Posterior vena cava (tissue), 2 donors: Measurements from ENCODE around the gene PLEKHA5. TPM values are rescaled to one million over a fixed set of nuclear protein-coding genes. Genes with fewer than 3 reads are reported as not detected.
"Not testable (repeated sequence)": the region's sequence is repeated elsewhere in the genome, so short reads cannot be mapped to it uniquely, and the experiment has no call there.

Source experiments
- DNase-seq: peaks from one replicate; pipeline ENCODE4 v3.0.0-alpha.2; 2020; ENCODE audit warnings: low spot score
- intact Hi-C, 2 donors: fragments of 100-400 bp; cut with DNase I; formaldehyde crosslinking; loops; one replicate each; pipeline versions ENCODE4 v1.14.1 to v1.14.2; 2022 to 2023
- long read RNA-seq, 2 donors: library from polyadenylated mRNA; unstranded; transcript quantifications; one replicate each; pipeline ENCODE4 v2.0.0, GENCODE V29; 2020 to 2021
- total RNA-seq, 2 donors: library from RNA; stranded (reverse); fragmentation: NEBNext Ultra II Directional; extraction: Animal tissue kit (Norgen Biotek cat#: 25700); gene quantifications; one replicate each; pipeline ENCODE4 v1.2.1, GENCODE V29; 2021
- donor health status: DM: yes; HTN: yes; CAD: no.
- donor health status: DM: yes; HTN: yes; CAD: no.

PLEKHA5 gene, protein sequence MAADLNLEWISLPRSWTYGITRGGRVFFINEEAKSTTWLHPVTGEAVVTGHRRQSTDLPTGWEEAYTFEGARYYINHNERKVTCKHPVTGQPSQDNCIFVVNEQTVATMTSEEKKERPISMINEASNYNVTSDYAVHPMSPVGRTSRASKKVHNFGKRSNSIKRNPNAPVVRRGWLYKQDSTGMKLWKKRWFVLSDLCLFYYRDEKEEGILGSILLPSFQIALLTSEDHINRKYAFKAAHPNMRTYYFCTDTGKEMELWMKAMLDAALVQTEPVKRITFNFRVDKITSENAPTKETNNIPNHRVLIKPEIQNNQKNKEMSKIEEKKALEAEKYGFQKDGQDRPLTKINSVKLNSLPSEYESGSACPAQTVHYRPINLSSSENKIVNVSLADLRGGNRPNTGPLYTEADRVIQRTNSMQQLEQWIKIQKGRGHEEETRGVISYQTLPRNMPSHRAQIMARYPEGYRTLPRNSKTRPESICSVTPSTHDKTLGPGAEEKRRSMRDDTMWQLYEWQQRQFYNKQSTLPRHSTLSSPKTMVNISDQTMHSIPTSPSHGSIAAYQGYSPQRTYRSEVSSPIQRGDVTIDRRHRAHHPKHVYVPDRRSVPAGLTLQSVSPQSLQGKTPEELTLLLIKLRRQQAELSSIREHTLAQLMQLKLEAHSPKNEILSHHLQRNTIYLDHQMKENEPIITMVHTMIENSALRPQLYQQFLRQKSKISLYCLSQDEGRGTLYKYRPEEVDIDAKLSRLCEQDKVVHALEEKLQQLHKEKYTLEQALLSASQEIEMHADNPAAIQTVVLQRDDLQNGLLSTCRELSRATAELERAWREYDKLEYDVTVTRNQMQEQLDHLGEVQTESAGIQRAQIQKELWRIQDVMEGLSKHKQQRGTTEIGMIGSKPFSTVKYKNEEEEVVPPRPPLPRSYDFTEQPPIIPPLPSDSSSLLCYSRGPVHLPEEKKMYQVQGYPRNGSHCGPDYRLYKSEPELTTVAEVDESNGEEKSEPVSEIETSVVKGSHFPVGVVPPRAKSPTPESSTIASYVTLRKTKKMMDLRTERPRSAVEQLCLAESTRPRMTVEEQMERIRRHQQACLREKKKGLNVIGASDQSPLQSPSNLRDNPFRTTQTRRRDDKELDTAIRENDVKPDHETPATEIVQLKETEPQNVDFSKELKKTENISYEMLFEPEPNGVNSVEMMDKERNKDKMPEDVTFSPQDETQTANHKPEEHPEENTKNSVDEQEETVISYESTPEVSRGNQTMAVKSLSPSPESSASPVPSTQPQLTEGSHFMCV
- 10 to 100 TPM; 22.5 to 27.4 TPM for total RNA-seq
- long read RNA-seq, donor 1, full-length matches to known transcripts, result 1 of 14 reads
- long read RNA-seq, donor 1, partial matches to known transcripts, result 6 of 14 reads
- long read RNA-seq, donor 1, other reads (novel, unspliced or antisense), result 7 of 14 reads
- long read RNA-seq, donor 2, partial matches to known transcripts, result 8 of 10 reads
- long read RNA-seq, donor 2, other reads (novel, unspliced or antisense), result 0 of 10 reads

DNA sequence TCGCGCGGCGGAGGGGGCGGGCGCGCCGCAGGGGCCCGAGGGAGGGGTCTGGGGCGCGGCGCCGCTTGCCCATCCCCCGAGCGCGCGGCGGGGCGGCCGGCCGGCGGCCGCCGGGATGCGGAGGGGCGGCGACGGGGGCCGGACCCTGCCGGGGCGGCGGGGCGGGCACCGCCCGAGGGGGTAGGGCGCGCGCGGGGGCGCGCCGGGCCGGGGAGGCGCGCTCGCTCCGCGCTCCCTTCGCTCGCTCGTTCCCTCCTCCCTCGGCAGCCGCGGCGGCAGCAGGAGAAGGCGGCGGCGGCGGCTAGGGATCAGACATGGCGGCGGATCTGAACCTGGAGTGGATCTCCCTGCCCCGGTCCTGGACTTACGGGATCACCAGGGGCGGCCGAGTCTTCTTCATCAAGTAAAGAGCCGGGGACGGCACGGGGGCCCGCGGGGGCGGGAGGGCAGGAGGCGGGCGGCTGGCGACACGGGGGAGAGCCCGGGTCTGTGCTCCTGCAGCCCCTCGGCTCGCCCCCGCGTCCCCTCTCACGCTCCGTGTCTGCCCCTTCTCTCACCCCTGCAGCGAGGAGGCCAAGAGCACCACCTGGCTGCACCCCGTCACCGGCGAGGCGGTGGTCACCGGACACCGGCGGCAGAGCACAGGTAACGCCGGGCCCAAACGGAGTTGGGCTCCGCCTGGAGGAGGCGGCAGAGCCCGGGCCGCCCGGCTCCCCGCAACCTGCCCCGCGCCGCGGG is at the start of gene PLEKHA5:
PLEKHA5 (plus strand) TSS at position 248 of the 738 bp plus-strand sequence; CDS start at position 315, 67 bp downstream.
- peak; percentile 88 for DNase-seq
- intact Hi-C loops, result loop anchor here in 1 of 2 donors (10.0 kb wide), 1 partner anchor 1525 kb away; no protein-coding TSS in a partner anchor

DNA sequence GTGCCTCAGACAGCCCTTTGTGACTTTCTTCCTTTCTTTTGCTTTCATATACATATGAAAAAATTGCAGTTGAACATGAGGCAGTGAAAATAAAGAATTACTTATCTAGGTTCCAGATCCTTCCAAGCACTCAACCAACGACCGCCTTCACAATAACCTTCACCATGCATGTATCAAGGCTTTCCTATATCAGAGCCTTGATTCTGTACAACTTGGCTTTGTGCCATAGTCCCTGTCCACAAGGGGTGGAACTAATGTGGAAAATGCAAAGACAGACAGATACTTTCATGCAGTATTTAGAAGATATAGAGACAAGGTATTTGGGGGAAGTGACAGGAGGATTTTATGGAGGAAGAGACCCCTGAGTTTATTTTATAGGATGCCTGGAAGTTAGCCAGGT is 48.6 kb upstream of the PLEKHA5 start:
- DNase-seq, result no peak
- intact Hi-C loops, result no loop called here

DNA sequence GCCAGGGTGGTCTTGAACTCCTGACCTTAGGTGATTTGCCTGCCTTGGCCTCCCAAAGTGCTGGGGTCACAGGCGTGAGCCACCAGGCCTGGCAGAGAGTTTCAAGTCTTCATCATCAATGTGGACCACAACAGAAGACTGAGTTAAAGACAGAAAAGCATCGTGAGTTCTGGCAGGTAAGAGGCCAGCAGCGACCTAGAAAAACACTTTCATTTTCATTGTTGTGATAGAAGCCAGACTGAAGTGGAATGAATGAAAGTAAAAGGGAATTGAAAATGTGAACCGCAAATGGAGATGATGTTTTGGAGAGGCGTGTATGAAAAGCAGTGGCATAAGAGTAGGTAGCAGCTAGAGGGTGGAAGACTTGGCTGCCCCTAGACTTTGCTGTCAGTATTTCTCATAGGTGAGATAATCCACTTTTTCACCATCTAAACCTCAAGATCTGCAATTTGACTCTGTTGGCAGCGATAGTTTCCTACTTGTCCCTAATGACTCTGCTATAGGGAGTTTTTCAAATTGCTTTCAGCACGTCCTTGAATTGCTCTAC is 47.1 kb upstream of the PLEKHA5 start:
- intact Hi-C loops, result no loop called here

DNA sequence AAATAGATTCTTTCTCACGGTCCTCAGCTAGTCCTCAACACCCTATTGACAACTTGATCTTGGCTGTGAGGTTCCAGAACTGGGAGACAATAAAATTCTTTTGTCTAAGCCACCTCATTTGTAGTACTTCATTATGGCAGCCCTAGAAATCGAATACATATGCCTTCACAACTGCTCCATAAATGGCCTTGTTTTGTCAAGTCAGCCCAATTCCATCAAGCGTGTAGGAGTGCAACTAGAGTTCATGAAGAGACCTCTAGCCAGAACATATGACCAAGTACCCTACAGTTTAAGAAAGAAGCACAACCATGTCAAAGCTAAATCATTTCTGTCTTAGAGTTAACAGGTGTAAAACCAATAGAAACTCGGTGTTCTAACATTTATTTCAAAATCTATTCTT is 45.0 kb upstream of the PLEKHA5 start:
- no peak for DNase-seq
- intact Hi-C loops, result no loop called here

More for the DNA sequence above, 47.1 kb upstream of the PLEKHA5 start:
- no peak for DNase-seq

DNA sequence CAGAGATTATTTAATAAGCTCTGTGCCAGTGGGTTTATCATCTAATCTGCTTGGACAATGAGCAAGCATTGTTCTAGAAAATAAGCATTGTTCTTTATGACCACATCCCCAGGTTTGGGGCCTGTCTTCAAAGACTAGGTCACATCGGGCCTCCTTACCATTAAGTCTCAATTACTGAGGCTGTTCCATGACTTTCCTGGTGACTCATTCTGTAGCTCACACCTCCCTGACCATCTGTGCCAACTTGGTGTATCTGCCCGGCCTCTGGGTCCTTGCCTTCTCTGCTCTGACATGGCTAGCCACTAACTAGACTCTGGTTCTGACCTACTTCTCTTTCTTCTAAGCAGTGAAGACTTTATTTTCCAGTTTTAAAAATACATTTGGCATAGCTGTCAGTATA is 44.4 kb upstream of the PLEKHA5 start:
- no peak for DNase-seq
- intact Hi-C loops, result no loop called here

DNA sequence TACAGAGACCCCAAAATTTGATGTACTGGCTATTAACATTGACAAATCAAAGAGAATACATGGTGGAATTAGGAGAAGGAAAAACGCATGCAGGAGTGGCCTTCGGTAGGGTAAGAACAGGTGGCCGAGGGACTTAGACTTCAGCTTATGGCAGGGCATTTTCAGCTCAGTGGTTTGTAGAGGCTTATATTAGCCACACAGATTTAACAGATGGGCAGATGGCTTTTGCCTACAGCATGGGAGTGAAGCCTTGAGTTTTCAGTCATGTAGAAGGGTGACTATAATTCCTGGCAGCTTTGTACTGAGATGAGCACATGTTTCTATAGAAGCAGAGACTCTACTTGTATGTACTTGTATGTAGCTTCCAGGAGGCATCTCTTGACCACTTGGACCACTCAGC is 40.9 kb upstream of the PLEKHA5 start:
- intact Hi-C loops, result no loop called here
- DNase-seq, result no peak

DNA sequence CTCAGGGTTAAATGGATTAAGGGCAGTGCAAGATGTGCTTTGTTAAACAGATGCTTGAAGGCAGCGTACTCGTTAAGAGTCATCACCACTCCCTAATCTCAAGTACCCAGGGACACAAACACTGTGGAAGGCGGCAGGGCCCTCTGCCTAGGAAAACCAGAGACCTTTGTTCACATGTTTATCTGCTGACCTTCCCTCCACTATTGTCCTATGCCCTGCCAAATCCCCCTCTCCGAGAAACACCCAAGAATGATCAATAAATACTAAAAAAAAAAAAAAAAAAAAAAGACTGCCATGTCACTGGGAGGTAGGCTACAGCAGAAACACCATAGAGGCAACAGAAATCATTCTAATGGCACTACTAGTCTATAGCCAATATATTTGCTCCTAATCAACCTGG is 37.1 kb upstream of the PLEKHA5 start:
- DNase-seq, intact Hi-C loops: not testable (repeated sequence)

DNA sequence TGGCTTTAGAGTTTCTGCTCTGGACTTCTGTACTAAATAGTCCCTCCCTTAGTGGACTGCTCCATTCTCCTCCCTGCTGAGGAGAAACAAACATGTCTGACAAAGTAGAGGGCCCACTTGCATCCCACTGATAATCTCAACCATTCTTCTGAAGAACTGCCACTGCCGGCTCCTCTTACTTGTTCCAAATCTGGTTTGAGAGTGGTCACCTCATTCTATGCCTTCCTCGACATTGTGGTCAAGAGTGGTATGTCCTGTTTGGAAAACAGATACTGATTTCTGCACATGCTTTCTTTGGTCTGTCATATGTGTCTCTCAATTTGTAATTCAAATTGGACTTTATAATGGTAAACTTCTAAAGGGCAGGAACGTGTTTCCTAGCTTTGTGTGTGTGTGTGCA is 36.3 kb upstream of the PLEKHA5 start:
- DNase-seq, result no peak
- intact Hi-C loops, result no loop called here

DNA sequence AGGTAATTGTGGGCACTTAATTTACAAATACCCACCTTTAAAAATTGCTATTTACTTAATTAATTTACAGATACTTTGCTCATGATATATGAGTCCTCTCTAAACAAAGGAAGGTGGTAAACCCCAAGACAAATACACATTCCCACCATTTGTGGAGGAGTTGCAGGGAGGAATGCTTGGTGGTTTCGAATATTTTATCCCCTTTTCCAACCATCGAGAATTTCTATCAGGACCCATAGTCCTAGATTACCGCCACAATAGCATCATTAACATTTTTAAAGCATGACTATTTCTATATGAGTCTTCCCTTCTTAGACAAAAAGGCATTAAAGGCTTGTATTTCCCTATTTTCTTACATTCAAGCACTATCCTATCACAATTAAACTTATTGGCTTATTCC is 34.2 kb upstream of the PLEKHA5 start:
- no peak for DNase-seq
- intact Hi-C loops, result no loop called here

DNA sequence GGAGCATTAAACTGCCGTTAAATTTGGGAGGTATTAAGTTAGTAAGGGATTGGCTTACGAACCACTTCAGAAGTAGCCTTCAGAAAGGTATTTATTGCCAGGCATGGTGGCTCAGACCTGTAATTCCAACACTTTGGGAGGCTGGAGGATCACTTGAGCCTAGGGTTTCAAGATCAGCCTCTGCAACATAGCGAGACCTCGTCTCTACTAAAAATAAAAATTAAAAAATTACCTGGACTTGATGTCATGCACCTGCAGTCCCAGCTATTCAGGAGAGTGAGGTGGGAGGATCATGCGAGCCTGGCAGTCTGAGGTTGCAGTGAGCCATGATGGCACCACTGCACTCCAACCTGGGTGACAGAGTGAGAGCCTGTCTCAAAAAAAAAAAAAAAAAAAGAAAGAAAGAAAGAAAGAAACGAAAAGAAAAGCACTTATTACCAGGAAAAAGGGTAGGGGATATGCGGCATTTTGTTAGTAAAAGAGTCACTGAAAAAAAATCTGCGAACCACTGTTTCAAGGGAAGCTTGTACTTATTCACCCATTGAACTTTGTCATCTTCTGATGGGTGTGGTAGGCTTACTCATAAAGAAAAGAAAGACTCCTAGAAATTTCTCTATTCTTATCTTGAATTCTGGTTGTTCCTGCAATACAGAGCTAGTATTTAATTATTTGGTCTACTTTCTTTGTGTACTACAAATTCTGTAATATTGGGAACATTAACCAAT is 33.6 kb upstream of the PLEKHA5 start:
- intact Hi-C loops, result no loop called here
- DNase-seq, result no peak

DNA sequence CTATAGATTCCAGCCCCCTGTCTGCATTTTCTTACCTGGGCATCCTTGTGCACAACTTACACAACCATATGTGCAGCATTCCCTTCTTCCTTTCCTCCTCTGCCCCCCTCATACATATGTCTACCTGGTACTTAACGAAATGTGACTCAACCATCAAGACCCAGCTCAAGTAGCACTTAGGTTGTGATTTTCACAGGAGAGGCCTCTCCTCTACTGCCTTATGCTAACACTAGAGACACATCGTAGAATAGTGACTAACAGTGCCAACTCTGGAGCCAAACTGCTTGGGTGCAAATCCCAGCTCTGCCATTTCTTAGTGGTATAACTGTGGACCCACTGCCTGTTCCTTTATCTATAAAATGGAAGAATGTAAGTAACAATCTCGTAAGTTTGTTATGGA is 24.1 kb upstream of the PLEKHA5 start:
- intact Hi-C loops, result no loop called here
- DNase-seq, result no peak

DNA sequence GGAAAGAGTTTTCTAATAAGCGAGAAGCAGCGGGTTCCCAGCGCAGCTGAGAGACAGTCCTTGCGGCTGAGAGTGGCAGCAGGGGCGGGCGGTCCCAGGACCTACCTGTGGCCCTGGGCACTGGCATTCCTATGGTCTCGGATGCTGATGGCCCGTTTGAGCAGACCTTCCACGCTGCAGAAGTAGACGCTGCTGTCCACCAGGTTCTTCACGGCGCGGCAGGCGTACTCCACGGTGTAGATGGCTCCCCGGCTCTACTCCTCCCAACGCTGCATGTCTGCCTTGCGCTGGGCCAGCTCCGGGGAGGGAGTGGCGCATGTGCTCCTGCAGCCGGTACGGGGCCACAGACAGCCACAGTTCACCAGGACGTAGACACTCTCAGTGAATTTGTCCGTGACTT is 21.8 kb upstream of the PLEKHA5 start:
- no peak for DNase-seq
- intact Hi-C loops, result no loop called here

DNA sequence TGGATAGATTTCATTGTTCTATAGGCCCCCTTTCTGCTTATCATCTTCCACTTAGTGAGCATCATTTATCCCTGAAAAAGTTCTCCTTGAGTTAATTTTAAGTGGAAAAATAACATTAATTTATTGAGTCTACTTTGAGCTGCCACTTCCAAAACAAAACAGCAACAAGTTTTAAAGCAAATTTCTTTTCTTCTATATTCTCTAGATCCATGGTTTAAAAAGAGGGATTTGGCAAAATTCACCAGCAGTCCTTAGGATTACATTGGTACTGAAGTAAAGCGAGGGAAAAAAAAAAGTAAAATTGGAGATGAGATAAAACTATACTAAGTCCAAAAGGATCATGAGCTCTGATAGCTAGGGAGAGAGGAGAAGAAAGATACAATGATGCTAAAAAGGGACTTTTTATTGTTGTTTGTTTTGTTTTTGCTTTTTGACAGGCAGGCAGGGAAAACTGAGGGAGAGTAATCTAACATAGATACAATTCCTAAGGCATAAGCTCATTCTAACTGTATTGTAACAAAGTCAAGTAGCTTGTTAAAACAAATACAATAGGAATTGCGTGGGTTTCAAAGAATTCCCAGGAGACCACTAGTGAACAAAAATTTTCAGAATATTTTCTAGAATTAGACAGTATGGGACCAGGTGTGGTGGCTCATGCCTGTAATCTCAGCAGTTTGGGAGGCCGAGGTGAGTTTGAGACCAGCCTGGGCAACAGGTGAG is 19.2 kb upstream of the PLEKHA5 start:
- intact Hi-C loops, result no loop called here
- no peak for DNase-seq

DNA sequence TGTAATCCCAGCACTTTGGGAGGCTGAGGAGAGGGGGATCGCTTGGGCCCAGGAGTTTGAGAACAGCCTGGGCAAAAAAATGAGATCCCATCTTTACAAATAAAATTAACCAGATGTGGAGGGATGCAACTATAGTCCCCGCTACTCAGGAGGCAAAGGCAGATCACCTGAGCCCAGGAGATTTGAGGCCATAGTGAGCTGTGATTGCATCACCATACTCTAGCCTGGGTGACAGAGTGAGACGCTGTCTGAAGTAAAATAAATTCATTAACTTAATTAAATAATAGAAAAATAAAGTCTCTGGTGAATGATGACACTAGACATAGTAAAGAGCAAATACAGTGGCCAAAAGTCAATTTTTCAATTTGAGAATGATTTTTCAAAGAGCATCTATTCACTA is 16.1 kb upstream of the PLEKHA5 start:
- intact Hi-C loops, result no loop called here
- no peak for DNase-seq

DNA sequence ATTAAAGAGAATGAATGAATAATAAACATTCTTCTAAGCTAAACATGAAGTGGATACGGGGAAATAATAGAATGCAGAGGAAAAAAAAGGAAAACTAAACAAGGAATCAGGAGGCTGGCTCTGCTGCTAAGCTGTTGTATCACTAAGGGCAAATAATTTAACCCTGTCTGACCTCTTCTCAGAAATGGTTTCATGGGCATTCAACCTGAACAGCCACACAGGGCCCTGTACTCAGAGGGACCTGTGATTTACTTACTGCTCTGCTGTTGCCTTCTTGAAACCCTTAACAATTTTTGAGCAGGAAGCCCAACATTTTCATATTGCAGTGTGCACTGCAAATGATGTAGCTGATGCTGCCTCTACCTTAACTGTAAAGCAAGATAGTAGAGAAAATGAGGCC is 14.2 kb upstream of the PLEKHA5 start:
- intact Hi-C loops, result no loop called here
- DNase-seq, result no peak

DNA sequence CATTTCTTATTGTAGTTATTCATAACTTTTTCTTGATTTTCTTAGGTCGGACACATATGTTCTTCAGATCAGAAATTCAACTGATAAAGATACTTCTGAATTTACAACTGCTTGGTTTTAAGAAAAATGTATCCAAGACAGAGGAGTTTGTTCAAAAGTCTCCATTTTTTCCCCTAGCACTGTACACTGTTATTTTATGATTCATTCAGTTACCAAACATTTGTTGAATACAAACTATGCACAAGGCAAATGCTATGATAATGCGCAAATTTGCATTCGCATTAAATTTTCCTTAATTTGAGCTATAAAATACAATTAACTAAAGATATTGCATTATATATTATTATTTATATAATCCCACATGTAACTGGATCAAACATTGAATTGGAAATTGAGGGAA is 10.1 kb upstream of the PLEKHA5 start:
- intact Hi-C loops, result no loop called here
- no peak for DNase-seq

DNA sequence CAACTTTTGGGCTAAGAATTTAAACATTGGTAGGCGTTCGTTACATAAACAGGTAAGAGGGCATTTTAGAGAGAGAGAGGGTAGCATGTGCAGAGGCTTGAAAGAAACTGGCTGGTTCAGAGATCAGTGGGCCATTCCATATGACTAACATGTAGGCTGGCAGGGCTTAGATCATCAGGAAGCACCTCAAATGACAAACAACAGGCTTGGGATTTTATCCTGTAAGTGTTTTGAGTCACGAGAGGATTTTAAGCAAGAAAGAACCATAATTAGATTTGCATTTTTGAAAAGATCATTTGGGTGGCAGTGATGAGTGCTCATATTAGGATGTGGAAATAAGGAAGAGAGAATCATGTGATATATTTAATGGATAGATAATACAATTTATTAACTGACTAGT is 8.7 kb upstream of the PLEKHA5 start:
- intact Hi-C loops, result loop anchor here in 1 of 2 donors (10.0 kb wide), 1 partner anchor 1534 kb away; no protein-coding TSS in a partner anchor
- DNase-seq, result no peak
